IMR-90 (cell line): ENCODE results near the gene GPR6.

Source experiments
- MAZ ChIP-seq: IDR thresholded peaks from 2 replicates; pipeline ENCODE4 v1.6.1; 2012; ENCODE audit warnings: low read depth, mild to moderate bottlenecking, low read length, improper control_type of control experiment, moderate library complexity, borderline replicate concordance
- USF2 ChIP-seq: fragments of 150-350 bp; IDR thresholded peaks from 2 replicates; pipeline ENCODE4 v1.6.1; 2017; ENCODE audit warnings: mild to moderate bottlenecking, antibody characterized with exemption, low read length, low read depth

GRCh38 chr6:109984410-109984809 lies 6.3 kb downstream of the GPR6 start:
- TF ChIP-seq USF2 = no peak
- TF ChIP-seq MAZ = no peak
